Amniotic epithelial cell (primary cell): ENCODE results near the gene P2RY14.

Source experiments
- DNase-seq: peaks from one replicate; pipeline ENCODE4 v3.0.0-alpha.2; 2010; ENCODE audit warnings: low read depth

The P2RY14 gene

DNA sequence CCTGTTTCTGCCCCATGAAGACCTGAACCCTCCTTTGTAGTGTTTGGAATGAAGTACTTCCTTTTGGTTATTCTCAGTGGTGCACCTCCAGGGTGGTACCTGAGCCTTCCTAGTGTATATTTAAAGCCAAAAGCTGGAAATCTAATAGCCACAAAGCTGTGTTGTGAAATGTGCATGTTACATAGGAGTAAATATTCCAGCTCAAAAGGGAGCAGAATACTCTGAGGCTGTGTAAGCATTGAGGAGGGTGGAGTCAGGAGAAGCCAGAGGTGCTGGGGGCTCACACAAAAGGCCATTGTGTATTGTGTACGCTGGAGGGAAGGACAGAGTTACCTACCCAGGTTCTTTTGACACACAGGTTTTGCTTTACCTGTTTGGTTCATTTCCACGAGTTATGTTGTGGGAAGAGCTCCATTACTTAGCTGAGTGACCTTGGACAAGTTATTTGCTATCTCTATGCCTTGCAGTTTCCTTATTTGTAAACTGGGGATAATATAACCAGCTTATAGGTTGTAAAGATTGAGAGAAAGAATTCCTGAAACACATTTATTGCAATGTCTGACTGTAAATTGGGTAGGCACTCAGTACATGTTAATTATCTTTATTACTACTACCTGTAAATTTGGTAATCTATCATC is 100.0 kb downstream of the P2RY14 start:
- no peak for DNase-seq

DNA sequence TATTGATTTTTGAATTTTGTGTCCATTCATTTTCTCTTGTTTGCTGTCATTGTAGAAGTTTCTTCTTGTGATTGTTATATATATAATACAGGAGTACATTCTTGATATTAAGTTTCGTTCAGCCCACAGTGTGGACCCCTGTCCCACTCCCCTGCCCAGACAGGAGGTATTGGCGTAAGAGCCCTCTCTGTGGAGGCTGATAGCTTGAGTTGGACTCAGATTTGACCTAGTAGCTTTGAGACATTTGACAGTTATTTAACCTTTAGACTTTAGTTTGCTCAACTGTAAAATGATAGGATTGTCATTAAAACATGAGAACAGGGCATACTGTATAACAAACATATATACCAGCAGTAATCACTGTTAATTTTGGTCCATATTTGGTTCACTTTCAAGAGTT is 102.4 kb downstream of the P2RY14 start:
- no peak for DNase-seq

DNA sequence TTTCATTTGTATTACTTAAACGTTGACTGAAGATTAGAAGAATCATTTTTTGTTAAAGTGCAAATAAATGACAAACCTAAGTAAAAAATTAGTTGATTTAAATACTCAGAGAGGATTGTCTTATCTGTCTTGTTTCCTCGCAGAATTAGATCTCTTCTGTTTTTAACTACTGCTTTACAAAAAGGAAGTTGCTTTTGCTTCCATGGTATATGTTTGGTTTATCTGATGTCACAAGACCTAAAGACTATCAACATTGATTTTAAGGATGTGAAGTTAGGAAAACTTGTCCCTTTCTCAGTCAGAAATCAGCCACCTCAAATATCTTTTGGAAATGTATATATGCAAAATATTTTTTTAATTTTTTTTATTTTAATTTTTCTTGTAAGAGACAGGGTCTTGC is 104.0 kb downstream of the P2RY14 start:
- no peak for DNase-seq

DNA sequence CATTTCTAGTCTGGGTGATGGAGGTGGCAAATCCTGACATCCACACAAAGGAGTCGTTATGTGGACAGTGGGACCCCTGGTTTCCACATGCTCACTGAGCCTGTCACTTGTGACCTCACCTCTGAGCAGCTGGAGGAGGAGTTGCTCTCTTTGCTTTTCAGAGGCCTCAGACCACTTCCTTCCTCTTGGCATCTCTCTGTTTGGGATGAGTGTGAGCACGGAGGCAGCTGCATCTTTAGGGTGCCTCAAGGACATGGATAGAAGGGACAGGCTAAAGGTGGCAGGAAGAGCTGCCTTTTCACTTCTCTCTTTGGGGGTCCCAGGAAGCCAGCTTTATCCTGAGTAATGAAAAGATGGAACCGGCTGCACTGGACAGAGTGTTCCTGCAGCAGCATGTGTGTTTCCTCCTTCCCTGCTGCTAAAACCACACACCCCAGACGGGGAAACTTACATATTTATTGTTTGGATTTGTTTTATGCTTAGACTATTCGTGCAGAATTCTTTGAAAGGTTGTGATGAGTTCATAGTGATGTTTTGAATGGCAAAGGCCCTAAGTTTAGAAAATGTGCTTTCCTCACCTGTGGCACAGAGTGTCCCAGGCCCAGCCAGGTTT is 107.1 kb downstream of the P2RY14 start:
- no peak for DNase-seq

DNA sequence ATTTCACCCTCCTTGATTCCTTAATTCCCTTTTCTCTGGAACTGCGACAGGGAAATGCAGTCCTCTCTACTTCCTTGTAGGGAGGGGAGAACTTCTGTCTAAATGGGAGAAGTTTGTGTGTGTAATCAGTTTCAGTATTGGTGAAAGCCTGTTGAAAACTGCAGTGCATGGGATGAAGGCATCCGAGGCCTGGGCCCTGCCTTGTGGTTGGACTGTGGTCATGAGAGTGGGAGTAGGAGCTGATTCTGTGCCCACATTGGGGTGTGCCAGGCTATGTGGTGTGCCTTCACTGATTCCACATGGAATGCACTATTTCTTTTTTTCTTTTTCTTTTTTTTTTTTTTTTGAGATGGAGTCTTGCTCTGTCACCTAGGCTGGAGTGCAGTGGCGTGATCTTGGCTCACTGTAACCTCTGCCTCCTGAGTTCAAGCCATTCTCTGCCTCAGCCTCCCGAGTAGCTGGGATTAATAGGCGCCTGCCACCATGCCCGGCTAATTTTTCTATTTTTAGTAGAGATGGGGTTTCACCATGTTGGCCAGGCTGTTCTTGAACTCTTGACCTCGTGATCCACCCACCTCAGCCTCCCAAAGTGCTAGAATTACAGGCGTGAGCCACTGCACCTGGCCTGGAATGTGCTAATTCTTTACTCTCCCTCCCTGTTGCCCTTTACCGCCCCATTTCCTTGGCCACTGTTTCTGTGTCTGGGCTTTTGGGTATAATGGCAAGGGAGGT is 108.2 kb downstream of the P2RY14 start:
- peak; percentile 47 for DNase-seq

DNA sequence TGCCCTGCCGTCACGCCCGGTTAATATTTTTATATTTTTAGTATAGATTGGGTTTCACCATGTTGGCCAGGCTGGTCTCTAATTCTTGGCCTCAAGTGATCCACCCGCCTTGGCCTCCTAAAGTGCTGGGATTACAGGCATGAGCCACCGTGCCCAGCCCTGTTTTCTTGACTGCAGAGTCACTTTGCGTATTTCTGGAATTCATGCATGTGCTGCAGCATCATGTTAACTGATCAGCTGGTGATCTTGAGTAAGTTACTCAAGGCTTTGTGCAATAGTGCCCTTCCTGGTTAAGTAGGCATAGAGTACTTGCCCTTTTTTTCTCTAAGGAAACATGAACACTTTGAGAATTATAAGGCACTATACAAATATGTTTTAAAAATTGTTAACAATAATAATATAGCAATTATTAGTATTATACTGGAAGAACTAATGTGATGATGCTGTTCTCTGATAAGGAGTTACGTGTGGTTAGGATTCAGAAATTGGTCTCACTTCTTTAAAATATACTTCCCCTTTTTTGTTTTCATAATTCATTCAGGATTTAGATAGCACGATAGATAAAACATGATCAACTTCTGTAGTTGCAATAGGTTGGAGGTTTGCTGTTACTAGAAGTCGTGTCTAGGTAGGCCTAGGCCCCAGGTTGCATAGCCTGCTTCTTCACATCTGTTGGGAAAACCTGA is 108.9 kb downstream of the P2RY14 start:
- peak; percentile 32 for DNase-seq

- peak; percentile 47 for DNase-seq
These were observed 109.9 kb downstream of the P2RY14 start for GRCh38 chr3:151168269-151169094.

DNA sequence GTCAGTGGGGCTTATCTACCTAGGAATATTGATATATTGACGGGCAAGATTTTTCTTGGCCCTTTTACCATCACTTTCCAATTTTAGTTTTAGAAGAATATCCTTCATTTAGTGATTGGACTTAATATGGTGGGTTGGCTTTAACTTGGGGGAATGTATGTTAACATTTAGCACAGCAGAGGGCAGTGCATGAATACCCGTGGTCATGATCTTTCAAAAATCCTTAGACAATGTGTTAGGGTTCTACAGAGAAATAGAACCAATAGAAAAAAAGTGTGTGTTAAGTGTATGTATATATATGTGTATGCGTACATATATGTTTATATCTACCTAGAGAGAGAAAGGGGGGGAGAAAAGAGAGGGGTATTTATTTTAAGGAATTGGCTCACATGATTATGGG is 112.2 kb downstream of the P2RY14 start:
- DNase-seq = no peak

- DNase-seq = no peak
These were observed 113.1 kb downstream of the P2RY14 start for GRCh38 chr3:151165226-151165625.
